ENCODE results near the gene M6PR. TPM values are rescaled to one million over a fixed set of nuclear protein-coding genes. Genes with fewer than 3 reads are reported as not detected.
"Not testable (repeated sequence)": the region's sequence is repeated elsewhere in the genome, so short reads cannot be mapped to it uniquely, and the experiment has no call there.

Gene M6PR
- polyA plus RNA-seq, 1 experiment = 106 TPM

DNA sequence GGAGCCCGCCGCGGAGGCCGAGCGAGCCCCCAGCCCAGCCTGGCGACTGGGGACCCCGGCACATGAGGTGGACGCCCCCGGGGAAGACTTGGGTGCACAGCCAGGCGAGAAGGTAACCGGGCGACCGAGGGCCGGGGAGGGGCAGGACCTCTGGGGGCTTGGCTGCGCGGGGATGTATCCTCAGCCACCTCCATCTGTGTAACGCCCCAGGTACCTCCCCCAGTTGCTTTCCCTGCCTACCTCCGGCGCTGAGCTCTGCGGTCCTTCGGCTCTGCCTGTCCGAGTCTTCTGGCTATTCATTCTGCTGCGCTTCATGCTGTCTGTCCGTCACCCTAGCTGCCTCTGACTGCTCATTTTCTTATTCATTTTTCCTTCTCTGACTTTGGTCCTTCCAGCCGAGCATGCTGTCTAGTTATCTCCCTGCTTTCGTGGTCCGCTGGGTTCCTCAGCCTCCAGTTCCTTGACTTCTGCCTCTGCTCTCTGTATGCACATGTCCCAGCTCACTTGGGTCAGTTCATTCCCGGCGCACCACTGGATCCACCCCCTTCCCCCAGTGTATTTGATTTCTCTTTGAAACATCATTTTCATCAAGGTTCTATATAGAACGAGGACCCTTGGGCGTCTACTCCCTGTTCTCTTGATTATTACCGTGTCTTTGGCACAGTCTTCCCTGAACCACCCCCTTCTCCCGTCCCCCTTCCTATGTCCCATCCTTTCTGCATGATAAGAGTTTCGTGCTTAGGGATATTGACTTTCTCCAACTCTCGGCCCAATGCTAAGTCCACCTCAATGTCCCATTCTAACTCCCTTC is 34.5 kb downstream of the M6PR start:
- Histone ChIP-seq H3K4me3 (ENCODE audit: low read depth, low read length) (peak overlapping the region; percentile 88), H3K36me3 (ENCODE audit: control insufficient read depth, insufficient read depth, low read length) (no peaks in the 10 kb centered on the region), H3K27me3 (ENCODE audit: control insufficient read depth, insufficient read depth, low read length) (no peaks in the 10 kb centered on the region)
- ChIA-PET POLR2A (interaction anchor here (0.5 kb wide), 1 partner anchor 252 kb away, joined by 3 read pairs; the partner anchor contains the start of gene MFAP5), CTCF (interaction anchor here (0.7 to 1.7 kb wide), 3 partner anchors 20 to 27 kb away, joined by 3 to 5 read pairs (median 3); no protein-coding TSS in a partner anchor)
- no peak for DNase-seq (ENCODE audit: low read depth)
- TF ChIP-seq CTCF (IDR thresholded peaks at IDR 0.05; ENCODE audit: insufficient read depth, low read depth, low read length) = no peak

GRCh38 chr12:8914033-8914715 is 35.3 kb downstream of the M6PR start, which contains the start of gene PHC1:
Gene PHC1 (plus strand): TSS chr12:8914509. CDS start chr12:8917678, 3,169 bp downstream.
- H3K27me3 ChIP-seq (ENCODE audit: control insufficient read depth, insufficient read depth, low read length); POLR2A ChIA-PET; H3K36me3 ChIP-seq (ENCODE audit: control insufficient read depth, insufficient read depth, low read length): not testable (repeated sequence)
- TF ChIP-seq CTCF (IDR thresholded peaks at IDR 0.05; ENCODE audit: insufficient read depth, low read depth, low read length) = peak; percentile 62
- DNase-seq (ENCODE audit: low read depth) = peak; percentile 16
- CTCF ChIA-PET = interaction anchor here (1.0 to 1.7 kb wide), 3 partner anchors 19 to 24 kb away, joined by 3 to 5 read pairs (median 5); no protein-coding TSS in a partner anchor
- H3K4me3 ChIP-seq (ENCODE audit: low read depth, low read length) = peak within 1 kb of the TSS; percentile 88

GRCh38 chr12:8913702-8914032 is 35.8 kb downstream of the M6PR start:
- Histone ChIP-seq H3K4me3 (ENCODE audit: low read depth, low read length) (peak overlapping the region; percentile 71), H3K27me3 (ENCODE audit: control insufficient read depth, insufficient read depth, low read length) (no peaks in the 10 kb centered on the region), H3K36me3 (ENCODE audit: control insufficient read depth, insufficient read depth, low read length) (no peaks in the 10 kb centered on the region)
- ChIA-PET CTCF (interaction anchor here (1.0 to 1.4 kb wide), 2 partner anchors 19 to 23 kb away, joined by 3 to 5 read pairs; no protein-coding TSS in a partner anchor), POLR2A (no interaction called here)
- TF ChIP-seq CTCF (IDR thresholded peaks at IDR 0.05; ENCODE audit: insufficient read depth, low read depth, low read length) = no peak
- DNase-seq (ENCODE audit: low read depth) = no peak

DNA sequence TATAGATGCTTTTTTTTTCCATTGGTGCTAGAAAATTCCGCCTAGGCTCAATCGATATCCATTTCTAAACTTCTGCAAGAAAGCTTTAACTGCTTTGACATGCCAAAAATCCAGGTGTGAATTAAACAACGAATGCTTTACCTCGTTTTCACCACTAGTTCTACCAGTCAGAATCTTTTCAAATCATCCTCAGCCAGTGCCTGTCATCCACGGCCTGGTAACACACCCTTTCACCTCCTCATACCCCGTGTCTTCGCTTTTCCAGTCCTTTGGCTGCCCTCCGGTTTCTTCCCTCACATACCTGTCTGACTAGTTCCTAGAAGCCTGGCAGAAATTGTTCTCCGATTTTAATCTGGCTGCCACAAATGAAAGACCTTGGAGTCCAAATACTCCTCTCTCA is 36.5 kb downstream of the M6PR start:
- H3K27me3 ChIP-seq (ENCODE audit: control insufficient read depth, insufficient read depth, low read length) = no peaks in the 10 kb centered on the region
- DNase-seq (ENCODE audit: low read depth) = no peak
- no peaks in the 10 kb centered on the region for H3K36me3 ChIP-seq (ENCODE audit: control insufficient read depth, insufficient read depth, low read length)
- no peak overlapping the region for H3K4me3 ChIP-seq (ENCODE audit: low read depth, low read length)
- POLR2A ChIA-PET = interaction anchor here (0.7 kb wide), 1 partner anchor 255 kb away, joined by 4 read pairs; no protein-coding TSS in a partner anchor
- no peak for TF ChIP-seq CTCF (IDR thresholded peaks at IDR 0.05; ENCODE audit: insufficient read depth, low read depth, low read length)
- CTCF ChIA-PET = interaction anchor here (0.7 to 1.2 kb wide), 3 partner anchors 23 to 85 kb away, joined by 3 to 5 read pairs (median 4); partner anchors contain the start of gene M6PR
